ENCODE measurements around the gene TRIAP1.
A peak's percentile ranks its signal among the peaks of the same experiment; 100 is the strongest.

TRIAP1 gene

DNA sequence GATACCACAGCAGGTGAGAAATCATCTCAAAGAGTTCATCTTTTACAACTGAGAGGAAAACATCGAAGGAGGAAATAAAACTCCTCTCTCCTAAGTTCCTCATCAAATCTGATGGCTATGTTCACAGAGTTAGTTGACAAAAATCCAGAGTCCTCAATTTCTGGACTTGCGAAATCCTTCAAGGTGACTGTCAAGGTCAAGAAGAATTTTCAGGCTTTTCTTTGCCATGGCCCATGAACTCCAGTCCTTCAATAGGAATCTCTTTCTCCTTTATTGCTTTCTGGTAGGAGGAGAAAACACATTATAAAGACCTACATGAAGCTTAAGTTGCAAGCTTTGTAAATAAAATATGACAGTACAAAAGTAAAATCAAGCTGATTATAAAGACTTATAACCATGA is 1.5 kb downstream of the TRIAP1 start:
- H3K27me3 ChIP-seq (ENCODE audit: control insufficient read depth, insufficient read depth, low read length) = no peaks in the 10 kb centered on the region
- H3K4me1 ChIP-seq (ENCODE audit: control insufficient read depth, insufficient read depth, low read length) = no peaks in the 10 kb centered on the region
- H3K36me3 ChIP-seq (ENCODE audit: control insufficient read depth, insufficient read depth, low read length) = peaks cover 16% of the 10 kb centered on the region
- H3K9ac ChIP-seq (ENCODE audit: low read depth, low read length) = no peak overlapping the region
- no peak overlapping the region for H3K4me3 ChIP-seq (ENCODE audit: low read depth, low read length)
- no peaks in the 10 kb centered on the region for H3K9me3 ChIP-seq (ENCODE audit: control insufficient read depth, insufficient read depth, low read length)

DNA sequence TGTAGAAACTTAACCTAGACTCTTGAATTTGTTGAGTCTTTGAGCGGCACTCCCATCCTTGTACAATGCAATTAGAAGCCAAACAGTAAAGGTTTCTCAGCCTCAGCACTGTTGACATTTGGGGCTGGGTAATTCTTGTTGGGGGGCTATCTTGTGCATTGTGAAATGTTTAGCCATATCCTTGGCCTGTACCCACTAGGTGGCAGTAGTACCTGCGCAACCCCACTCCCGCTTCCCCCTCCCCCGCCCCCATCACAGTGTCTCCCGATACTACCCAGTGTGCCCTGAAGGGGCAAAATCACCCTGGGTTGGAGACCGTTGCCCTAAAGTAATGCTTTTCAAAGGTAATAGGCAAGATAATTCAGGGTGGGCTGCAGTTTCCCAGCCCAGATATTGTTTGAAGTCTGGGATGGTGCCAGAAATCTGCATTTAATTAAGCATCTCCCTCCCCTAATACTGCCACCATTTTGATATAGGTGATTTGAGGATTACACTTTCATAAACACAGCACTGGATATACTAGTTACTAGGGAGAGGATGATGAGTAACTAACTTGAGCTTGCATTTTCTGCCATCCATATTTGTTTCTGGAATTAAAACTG is 6.4 kb downstream of the TRIAP1 start:
- Histone ChIP-seq H3K9ac (ENCODE audit: low read depth, low read length) (no peak overlapping the region), H3K9me3 (ENCODE audit: control insufficient read depth, insufficient read depth, low read length) (no peaks in the 10 kb centered on the region), H3K27me3 (ENCODE audit: control insufficient read depth, insufficient read depth, low read length) (no peaks in the 10 kb centered on the region), H3K4me3 (ENCODE audit: low read depth, low read length) (peak overlapping the region; percentile 42), H3K36me3 (ENCODE audit: control insufficient read depth, insufficient read depth, low read length) (peaks cover 14% of the 10 kb centered on the region), H3K4me1 (ENCODE audit: control insufficient read depth, insufficient read depth, low read length) (no peaks in the 10 kb centered on the region)

DNA sequence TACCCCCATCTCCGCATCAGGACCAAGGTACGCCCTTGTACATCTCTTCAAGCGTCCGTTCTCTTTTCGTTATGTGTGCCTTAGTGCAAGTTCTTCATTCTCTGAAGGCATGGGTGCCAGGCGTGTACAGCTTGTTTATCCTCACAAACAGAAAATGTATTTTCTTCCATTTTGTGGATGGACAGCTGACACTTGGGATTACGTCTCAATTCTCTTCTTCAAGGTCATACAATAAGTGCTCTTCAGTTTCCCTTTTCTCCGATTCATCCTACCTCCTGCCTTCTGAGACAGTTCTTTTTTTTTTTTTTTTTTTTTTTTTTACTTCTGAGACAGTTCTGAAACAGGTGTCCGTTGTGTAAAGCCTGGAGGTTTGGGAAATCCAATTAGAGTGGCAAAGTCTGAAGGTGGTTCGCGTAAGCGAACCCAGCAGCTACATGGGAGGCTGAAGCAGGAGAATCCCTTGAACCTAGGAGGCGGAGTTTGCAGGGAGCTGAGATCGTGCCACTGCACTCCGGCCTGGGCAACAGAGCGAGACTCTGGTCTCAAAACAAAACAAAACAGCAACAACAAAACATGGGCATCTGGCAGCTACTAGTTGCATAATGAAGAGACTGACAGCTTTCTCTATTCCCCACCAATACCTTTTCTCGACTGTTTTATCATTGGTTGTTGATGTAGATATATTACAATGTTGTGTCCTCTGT is 7.5 kb downstream of the TRIAP1 start:
- peak overlapping the region; percentile 92 for H3K4me3 ChIP-seq (ENCODE audit: low read depth, low read length)
- H3K36me3 ChIP-seq (ENCODE audit: control insufficient read depth, insufficient read depth, low read length) = peaks cover 8% of the 10 kb centered on the region
- no peaks in the 10 kb centered on the region for H3K4me1 ChIP-seq (ENCODE audit: control insufficient read depth, insufficient read depth, low read length)
- no peaks in the 10 kb centered on the region for H3K27me3 ChIP-seq (ENCODE audit: control insufficient read depth, insufficient read depth, low read length)
- H3K9me3 ChIP-seq (ENCODE audit: control insufficient read depth, insufficient read depth, low read length) = no peaks in the 10 kb centered on the region
- H3K9ac ChIP-seq (ENCODE audit: low read depth, low read length) = peak overlapping the region; percentile 85

DNA sequence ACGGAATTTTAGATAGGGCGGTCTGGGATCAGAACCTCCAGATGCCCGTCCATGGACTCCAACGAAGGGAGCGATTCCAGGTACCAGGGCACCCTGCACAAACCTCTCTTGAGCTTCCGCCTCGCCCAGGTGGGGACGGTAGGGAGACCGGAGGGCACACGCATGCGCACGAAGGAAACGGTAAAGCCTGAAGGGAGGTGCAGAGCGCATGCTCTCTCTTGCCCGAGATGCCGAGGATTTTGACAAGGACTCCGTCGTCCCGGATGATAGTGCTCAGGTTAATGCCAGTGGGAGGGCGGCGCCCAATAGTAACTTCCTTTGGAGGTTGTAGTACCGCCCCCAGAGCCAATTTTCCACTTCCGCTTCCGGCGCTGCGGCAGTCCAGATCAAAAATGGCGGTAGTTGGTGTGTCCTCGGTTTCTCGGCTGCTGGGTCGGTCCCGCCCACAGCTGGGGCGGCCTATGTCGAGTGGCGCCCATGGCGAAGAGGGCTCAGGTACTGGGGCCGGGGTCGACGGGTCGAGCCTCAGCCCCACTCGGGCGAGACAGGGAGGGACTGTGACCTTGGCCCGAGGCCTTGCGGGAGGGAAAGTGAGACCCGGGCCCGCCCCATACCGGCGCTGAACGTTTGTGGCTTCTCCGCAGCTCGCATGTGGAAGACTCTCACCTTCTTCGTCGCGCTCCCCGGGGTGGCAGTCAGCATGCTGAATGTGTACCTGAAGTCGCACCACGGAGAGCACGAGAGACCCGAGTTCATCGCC is 8.3 kb downstream of the TRIAP1 start, which contains the start of gene COX6A1:
COX6A1 (plus strand) TSS at position 379 of the 760 bp plus-strand sequence; CDS start at position 393, 14 bp downstream.
- H3K36me3 ChIP-seq (ENCODE audit: control insufficient read depth, insufficient read depth, low read length) = peaks cover 4% of the 10 kb centered on the region
- H3K9ac ChIP-seq (ENCODE audit: low read depth, low read length) = peak within 1 kb of the TSS; percentile 85
- H3K9me3 ChIP-seq (ENCODE audit: control insufficient read depth, insufficient read depth, low read length) = no peaks in the 10 kb centered on the region
- no peaks in the 10 kb centered on the region for H3K27me3 ChIP-seq (ENCODE audit: control insufficient read depth, insufficient read depth, low read length)
- no peaks in the 10 kb centered on the region for H3K4me1 ChIP-seq (ENCODE audit: control insufficient read depth, insufficient read depth, low read length)
- H3K4me3 ChIP-seq (ENCODE audit: low read depth, low read length) = peak within 1 kb of the TSS; percentile 92

DNA sequence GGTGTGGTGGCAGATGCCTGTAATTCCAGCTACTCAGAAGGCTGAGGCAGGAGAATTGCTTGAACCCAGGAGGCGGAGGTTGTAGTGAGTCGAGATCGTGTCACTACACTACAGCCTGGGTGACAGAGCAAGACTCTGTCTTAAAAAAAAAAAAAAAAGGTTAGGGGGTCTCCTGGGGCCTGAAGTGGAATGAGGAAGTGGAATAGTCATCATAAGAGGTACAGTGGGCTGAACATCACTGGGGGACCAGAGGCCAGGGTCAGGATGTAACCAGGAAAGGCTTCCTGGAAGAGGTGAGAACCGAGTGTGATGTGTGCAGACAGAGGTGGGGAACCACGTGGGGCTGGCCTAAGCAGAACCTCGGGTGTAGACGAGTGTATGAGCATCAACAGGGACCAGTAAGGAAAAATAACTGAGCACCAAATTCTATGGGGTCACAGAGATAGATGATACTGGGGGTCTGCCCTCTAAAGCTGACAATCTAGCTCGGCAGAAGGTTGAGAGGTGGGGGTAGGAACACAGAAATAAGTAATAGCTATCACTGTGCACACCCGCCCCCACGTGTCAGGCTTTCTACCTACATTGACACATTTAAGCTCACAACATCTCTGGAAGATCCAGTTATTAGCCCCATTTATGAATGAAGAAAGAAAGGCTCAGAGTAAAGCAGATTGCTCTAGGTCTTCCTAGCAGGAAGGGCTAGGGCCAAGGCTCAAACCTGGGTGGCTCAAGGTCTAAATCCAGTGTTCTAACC is 13.2 kb downstream of the TRIAP1 start:
- H3K9ac ChIP-seq (ENCODE audit: low read depth, low read length) = no peak overlapping the region
- no peaks in the 10 kb centered on the region for H3K4me1 ChIP-seq (ENCODE audit: control insufficient read depth, insufficient read depth, low read length)
- H3K4me3 ChIP-seq (ENCODE audit: low read depth, low read length) = no peak overlapping the region
- H3K27me3 ChIP-seq (ENCODE audit: control insufficient read depth, insufficient read depth, low read length) = no peaks in the 10 kb centered on the region
- no peaks in the 10 kb centered on the region for H3K36me3 ChIP-seq (ENCODE audit: control insufficient read depth, insufficient read depth, low read length)
- no peaks in the 10 kb centered on the region for H3K9me3 ChIP-seq (ENCODE audit: control insufficient read depth, insufficient read depth, low read length)

DNA sequence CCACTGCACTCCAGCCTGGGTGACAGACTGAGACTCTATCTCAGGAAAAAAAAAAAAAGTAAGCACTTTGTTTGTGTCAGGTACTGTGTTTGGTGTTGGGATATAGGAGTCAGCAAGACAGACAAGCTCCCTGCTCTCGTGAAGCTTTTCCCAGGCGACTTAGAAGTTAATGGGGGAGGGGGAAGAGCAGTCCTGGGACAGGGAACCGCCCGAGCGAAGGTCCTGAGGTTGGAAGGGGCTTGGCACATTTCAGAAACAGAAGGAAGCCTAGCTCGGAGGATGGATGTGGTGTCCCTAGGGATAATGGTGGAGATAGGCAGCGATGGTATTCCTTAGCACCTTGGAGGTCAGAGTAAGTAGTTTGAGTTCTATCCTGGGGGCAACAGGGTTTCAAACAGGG is 16.8 kb downstream of the TRIAP1 start:
- no peak overlapping the region for H3K9ac ChIP-seq (ENCODE audit: low read depth, low read length)
- no peaks in the 10 kb centered on the region for H3K27me3 ChIP-seq (ENCODE audit: control insufficient read depth, insufficient read depth, low read length)
- peaks cover 3% of the 10 kb centered on the region for H3K4me1 ChIP-seq (ENCODE audit: control insufficient read depth, insufficient read depth, low read length)
- H3K9me3 ChIP-seq (ENCODE audit: control insufficient read depth, insufficient read depth, low read length) = no peaks in the 10 kb centered on the region
- no peaks in the 10 kb centered on the region for H3K36me3 ChIP-seq (ENCODE audit: control insufficient read depth, insufficient read depth, low read length)
- no peak overlapping the region for H3K4me3 ChIP-seq (ENCODE audit: low read depth, low read length)

DNA sequence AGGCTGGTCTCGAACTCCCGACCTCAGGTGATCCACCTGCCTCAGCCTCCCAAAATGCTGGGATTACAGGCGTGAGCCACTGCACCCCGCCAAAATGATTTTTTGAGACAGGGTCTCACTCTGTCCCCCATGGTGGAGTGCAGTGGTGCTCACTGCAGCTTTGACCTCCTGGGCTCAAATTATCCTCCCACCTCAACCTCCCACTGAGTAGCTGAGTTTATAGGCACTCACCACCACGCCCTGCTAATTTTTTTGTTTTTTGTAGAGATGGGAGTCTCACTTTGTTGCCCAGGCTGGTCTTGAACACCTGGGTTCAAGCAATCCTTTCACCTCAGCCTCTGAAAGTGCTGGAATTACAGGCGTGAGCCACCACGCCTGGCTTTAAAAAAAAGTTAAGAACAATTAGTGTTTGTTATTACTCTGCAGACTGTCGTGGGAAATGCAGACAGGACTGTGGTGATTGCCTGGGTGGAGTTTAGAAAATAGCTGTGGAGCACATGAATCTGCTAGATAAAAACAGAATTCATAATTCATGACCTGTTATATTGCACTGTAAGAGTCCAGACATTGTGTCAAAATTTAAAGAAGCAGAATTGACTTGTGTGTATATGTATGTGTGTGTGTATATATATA is 17.5 kb downstream of the TRIAP1 start:
- Histone ChIP-seq H3K36me3 (ENCODE audit: control insufficient read depth, insufficient read depth, low read length) (no peaks in the 10 kb centered on the region), H3K9ac (ENCODE audit: low read depth, low read length) (no peak overlapping the region), H3K4me1 (ENCODE audit: control insufficient read depth, insufficient read depth, low read length) (peaks cover 3% of the 10 kb centered on the region), H3K4me3 (ENCODE audit: low read depth, low read length) (no peak overlapping the region), H3K27me3 (ENCODE audit: control insufficient read depth, insufficient read depth, low read length) (no peaks in the 10 kb centered on the region), H3K9me3 (ENCODE audit: control insufficient read depth, insufficient read depth, low read length) (no peaks in the 10 kb centered on the region)

DNA sequence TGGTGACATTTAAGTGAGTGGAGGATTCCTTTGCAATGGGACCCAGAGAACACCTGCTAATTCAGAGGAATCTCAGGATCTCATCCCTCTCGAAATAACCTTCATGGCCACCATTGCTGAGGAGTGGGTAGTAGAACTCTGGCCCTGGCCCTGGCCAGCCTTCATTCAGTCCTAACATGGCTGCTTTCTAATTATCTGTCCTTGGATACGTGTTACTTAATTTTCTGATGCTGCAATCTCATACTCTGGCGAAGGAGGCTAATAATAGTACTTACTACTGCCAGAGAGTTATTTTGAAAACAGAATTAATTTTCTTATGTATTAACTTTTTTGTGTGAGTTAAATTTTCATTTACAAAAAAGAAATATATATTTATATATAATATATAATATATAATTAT is 20.4 kb downstream of the TRIAP1 start:
- no peaks in the 10 kb centered on the region for H3K36me3 ChIP-seq (ENCODE audit: control insufficient read depth, insufficient read depth, low read length)
- peaks cover 3% of the 10 kb centered on the region for H3K27me3 ChIP-seq (ENCODE audit: control insufficient read depth, insufficient read depth, low read length)
- no peaks in the 10 kb centered on the region for H3K9me3 ChIP-seq (ENCODE audit: control insufficient read depth, insufficient read depth, low read length)
- peaks cover 3% of the 10 kb centered on the region for H3K4me1 ChIP-seq (ENCODE audit: control insufficient read depth, insufficient read depth, low read length)
- no peak overlapping the region for H3K9ac ChIP-seq (ENCODE audit: low read depth, low read length)
- H3K4me3 ChIP-seq (ENCODE audit: low read depth, low read length) = no peak overlapping the region

DNA sequence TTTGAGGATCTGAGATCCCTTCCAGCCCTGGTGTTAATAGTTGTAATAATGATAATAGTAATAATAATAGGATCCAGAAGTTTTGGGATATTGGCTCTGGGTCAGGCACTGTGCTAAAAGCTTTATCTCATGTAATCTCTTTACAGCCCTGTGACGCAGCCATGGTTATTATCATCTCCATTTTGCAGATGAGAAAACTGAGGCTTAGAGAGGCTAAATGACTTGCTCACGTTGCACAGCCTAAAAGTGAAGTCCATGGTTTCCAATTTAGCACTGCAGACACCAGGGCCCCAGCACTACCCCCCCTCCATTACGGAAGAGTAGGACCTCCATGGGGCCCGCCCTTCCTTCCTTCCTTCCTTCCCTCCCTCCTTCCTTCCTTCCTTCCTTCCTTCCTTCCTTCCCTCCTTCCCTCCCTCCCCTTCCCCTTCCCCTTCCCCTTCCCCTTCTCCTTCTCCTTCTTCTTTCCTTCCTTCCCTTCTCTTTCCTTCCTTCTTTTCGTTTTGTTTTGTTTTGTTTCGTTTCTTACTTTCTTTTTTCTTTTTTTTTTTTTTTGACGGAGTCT is 23.2 kb downstream of the TRIAP1 start:
- Histone ChIP-seq H3K36me3 (ENCODE audit: control insufficient read depth, insufficient read depth, low read length) (no peaks in the 10 kb centered on the region), H3K9ac (ENCODE audit: low read depth, low read length) (no peak overlapping the region), H3K4me3 (ENCODE audit: low read depth, low read length) (no peak overlapping the region), H3K9me3 (ENCODE audit: control insufficient read depth, insufficient read depth, low read length) (no peaks in the 10 kb centered on the region), H3K4me1 (ENCODE audit: control insufficient read depth, insufficient read depth, low read length) (peaks cover 3% of the 10 kb centered on the region), H3K27me3 (ENCODE audit: control insufficient read depth, insufficient read depth, low read length) (peaks cover 3% of the 10 kb centered on the region)

DNA sequence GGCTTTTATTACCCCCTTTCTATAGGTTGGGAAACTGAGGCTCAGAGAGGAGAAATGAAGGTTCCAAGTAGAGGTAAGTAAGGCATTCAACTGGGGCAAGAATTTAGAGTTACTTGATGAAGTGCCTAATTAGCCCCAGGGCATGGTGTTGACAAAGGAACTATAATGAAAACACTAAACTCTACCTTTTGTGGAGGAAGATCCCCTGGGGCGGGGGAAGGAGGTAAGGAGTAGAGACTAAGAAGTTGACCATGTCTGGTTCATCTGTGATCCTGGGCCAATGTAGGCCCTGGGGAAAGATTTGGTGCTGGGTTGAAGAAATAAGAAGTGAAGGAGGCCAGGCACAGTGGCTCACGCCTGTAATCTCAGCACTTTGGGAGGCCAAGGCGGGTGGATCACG is 24.5 kb downstream of the TRIAP1 start:
- Histone ChIP-seq H3K4me3 (ENCODE audit: low read depth, low read length) (no peak overlapping the region), H3K27me3 (ENCODE audit: control insufficient read depth, insufficient read depth, low read length) (peaks cover 3% of the 10 kb centered on the region), H3K9ac (ENCODE audit: low read depth, low read length) (no peak overlapping the region), H3K36me3 (ENCODE audit: control insufficient read depth, insufficient read depth, low read length) (no peaks in the 10 kb centered on the region), H3K9me3 (ENCODE audit: control insufficient read depth, insufficient read depth, low read length) (no peaks in the 10 kb centered on the region), H3K4me1 (ENCODE audit: control insufficient read depth, insufficient read depth, low read length) (peaks cover 3% of the 10 kb centered on the region)
